OCI-M2 (cell line): ENCODE data around the gene VGLL4.
"Not testable (repeated sequence)": the region's sequence is repeated elsewhere in the genome, so short reads cannot be mapped to it uniquely, and the experiment has no call there.

Experiments used
- DNase-seq: peaks from one replicate; lab custom pipeline; 2025; ENCODE audit not compliant: unreplicated experiment; lab: John Stamatoyannopoulos, UW

The VGLL4 gene

DNA sequence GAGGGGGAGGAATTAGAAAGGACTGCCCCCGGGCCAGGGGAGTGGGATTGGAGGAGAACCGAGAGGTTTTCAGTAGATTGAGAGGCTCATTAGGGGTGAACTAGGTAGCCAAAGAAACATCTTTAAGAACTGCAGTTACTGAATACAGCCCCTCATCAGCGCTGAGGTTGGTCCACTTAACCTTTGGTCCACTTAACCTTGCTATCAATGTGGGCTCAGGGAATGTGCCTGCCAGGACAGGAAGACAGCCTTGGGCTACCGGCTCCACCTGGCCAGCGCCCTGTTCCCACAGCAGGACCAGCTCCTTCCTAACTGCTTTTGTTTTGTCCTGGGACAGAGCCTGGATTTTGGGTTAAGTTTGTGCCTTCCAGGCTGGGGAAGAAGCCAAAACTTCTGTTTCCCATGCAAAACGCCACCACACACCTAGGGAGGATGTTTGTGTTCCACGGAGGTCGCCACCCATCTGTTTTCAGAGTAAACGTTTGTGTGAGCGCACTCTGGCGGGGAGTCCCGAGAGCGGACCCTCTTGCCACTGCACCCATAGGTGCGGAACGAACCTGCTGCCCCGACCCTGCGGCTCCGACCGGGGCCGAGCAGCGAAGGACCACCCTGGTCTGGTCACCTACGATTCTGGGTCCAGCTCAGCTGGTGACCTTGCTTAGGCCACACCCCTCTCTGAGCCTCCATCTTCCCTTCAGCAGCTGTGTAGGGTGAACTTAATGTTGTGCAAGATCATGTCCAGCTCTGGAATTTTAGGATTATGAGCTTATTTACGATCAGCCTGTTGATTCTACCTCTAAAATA lies 107.4 kb downstream of the VGLL4 start:
- no peak for DNase-seq

- DNase-seq, result no peak
Measured at GRCh38 chr3:11535243-11535960, 108.3 kb downstream of the VGLL4 start.

DNA sequence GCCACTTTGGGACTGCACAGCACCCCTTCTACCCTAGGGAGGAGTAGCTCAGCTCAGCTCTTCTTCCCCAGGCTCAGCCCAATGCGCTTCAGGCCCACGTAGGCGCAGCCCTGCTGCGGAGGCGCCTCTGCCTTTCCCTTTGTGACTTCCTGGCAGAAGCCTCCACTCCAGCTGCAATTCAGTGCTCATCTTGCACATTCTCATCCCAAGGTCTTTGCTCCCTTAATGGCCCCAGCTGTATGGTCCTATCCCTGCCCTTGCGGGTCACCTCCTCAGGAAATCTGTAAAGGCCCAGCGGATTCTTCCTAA lies 109.0 kb downstream of the VGLL4 start:
- no peak for DNase-seq

- no peak for DNase-seq
Measured at GRCh38 chr3:11534011-11534792, 109.5 kb downstream of the VGLL4 start.

DNA sequence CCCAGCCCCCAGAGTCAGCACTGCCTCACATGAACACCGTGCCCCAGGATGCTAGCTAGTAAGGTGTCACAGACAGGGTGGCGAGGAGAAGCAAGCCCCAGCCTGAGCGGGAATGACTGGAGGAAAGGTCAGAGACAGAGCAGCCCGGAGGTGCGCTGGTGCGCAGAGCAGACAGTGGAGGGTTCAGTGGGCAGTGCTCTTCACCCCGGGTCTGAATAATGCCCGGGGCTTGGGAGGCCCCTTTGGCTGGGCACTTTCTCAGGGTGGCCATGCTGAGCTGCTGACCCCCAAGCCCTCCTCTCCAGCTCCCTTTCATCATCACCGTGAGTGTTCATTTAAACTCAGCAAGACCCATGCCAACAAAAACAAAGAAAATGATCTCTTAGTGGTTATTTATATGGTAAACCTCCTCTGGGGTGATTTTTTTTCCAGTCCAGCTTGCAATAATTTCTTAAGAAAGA lies 110.8 kb downstream of the VGLL4 start:
- no peak for DNase-seq

DNA sequence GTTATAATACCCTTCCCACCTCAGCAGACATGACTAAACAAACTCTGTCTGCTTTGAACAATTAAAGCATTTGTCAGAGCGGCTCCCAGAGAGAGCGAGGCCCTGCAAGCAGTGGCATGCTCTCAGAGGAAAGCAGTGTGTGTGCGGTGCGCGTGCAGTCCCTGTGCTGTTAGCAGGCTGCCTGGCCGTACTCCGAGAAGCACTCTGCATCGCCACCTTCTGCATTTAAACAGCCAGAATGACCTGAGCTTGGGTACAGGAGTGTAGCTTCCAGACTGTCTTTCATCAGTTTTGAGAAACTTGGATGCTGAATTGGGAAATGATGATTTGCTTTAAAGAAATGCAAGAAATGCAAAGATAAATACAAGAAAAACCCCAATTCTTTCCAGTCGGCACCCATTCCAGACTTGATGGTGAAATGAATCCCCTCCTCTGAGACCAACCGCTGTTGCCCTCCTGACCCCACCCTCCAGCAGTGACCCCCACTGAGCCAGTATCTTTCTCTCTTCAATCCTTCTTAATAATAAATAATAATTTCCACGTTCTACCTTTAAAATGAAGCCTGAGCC lies 113.5 kb downstream of the VGLL4 start:
- DNase-seq, result no peak

DNA sequence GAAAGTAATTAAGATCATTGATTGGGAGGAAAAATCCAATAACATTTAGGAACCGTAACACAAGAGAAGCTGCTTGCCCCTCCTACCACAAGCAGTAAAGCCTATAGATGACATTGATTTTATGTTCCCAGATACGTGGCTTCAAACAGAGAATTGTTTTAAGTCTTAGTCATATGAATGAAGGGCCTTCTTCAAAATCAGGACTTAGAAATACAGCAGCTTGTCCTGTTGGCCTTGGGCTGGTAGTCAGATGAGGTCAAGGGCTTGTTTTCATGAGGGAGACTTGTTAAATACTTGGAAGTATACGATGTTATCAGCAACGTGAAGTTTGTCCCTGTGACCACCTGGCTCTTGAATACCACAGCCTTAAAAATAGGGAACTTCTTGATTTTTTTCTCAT lies 114.4 kb downstream of the VGLL4 start:
- no peak for DNase-seq

GRCh38 chr3:11526121-11526520 lies 117.6 kb downstream of the VGLL4 start:
- DNase-seq, result not testable (repeated sequence)

DNA sequence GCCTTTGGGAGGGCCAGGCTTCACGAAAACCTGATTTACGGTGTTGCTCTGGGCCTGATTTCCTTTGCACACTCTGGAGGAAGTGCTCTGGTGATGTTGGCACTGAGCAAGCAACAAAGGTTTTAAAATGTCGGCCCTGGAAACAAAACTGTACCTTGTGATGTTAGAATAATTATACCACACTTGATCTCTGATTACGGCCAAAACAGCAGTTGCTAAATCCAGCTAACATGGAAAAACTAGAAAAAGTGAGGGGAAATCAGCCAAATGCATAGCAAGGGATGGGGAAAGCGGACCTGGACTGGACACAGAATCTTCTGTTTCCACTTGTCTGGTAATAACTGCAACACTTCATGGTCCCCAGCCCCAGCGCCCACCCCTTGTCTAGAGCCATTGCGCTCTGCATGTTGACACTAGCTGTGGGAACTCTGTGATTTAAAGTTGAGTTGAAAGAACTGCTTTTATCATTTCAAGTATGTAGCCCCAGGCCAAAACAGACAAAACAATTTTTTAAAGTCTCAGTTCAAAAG lies 120.1 kb downstream of the VGLL4 start:
- no peak for DNase-seq

- no peak for DNase-seq
Measured at GRCh38 chr3:11522953-11523571, 120.7 kb downstream of the VGLL4 start.

DNA sequence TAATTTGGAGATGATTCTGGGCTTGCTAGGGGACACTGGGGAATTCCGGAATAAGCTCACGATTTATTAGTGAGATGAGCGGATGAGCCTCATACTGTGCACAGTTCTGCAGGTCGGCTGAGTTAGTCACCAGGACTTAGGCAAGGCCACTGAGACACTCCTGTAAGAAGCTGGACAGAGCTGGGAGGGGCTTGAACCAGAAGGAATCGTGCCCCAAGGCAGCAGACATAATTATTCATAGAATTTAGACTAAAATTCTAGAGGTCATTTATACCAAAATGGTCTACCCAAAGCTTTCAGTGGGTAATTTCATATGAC lies 121.4 kb downstream of the VGLL4 start:
- DNase-seq, result no peak

GRCh38 chr3:11521167-11521566 lies 122.5 kb downstream of the VGLL4 start:
- DNase-seq, result no peak

- DNase-seq, result no peak
Measured at GRCh38 chr3:11517601-11518000, 126.1 kb downstream of the VGLL4 start.

GRCh38 chr3:11514191-11514821 lies 129.4 kb downstream of the VGLL4 start:
- no peak for DNase-seq

DNA sequence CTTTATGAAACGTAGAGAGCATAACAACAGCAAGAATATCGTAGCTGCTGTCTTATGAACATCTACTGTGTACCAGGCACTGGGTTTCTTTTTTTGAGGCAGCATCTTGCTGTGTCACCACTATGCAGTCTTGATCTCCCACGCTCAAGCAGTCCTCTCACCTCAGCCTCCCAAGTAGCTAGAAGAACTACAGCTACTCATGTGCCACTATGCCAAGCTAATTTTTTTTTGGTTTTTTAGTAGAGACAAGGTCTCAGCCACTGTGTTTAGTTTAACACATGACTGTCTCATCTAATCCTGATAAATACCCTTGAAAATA lies 129.9 kb downstream of the VGLL4 start:
- DNase-seq, result no peak

DNA sequence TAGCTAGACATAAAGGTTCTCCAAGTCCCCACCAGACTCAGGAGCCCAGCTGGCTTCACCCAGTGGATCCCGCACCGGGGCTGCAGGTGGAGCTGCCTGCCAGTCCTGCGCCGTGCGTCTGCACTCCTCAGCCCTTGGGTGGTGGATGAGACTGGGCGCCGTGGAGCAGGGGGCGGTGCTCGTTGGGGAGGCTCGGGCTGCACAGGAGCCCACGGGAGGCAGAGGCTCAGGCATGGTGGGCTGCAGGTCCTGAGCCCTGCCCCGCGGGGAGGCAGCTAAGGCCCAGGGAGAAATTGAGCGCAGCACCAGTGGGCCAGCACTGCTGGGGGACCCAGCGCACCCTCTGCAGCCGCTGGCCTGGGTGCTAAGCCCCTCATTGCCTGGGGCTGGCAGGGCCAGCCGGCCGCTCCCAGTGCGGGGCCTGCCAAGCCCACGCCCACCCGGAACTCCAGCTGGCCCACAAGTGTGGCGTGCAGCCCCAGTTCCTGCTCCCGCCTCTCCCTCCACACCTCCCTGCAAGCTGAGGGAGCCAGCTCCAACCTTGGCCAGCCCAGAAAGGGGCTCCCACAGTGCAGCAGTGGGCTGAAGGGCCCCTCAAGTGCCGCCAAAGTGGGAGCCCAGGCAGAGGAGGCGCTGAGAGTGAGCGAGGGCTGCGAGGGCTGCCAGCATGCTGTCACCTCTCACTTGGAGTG lies 130.4 kb downstream of the VGLL4 start:
- not testable (repeated sequence) for DNase-seq

DNA sequence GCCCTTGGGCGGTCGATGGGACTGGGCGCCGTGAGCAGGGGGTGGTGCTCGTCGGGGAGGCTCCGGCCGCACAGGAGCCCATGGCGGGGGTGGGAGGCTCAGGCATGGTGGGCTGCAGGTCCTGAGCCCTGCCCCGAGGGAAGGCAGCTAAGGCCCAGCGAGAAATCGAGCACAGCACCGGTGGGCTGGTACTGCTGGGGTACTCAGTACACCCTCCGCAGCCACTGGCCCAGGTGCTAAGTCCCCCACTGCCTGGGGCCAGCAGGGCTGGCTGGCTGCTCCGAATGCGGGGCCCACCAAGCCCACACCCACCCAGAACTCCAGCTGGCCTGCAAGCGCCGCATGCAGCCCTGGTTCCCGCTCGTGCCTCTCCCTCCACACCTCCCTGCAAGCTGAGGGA lies 132.1 kb downstream of the VGLL4 start:
- DNase-seq, result not testable (repeated sequence)

DNA sequence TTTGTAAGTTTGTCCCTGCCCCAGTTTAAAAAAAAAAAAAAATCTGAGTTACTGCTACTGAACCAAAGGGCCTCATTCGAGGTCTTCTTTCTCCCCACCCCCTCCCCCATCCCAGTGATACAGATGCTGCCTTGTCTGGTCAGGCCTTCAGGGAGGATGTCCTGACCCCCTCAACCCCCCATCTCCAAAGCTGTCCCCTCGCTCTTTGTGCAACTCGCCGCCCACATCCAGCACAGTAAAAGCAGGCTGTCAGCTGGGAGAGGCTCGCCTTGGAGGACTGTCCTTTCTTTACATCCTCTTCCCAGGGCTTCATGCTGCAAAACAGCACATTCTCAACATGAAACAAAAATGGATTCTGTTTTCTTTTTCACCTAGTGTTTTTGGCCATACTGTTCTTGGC lies 133.4 kb downstream of the VGLL4 start:
- no peak for DNase-seq

GRCh38 chr3:11510001-11510340 lies 133.7 kb downstream of the VGLL4 start:
- no peak for DNase-seq
